Suprapubic skin (tissue), 4 donors: ENCODE results near the gene NUDT4B. TPM values are rescaled to one million over a fixed set of nuclear protein-coding genes. Genes with fewer than 3 reads are reported as not detected.
"Not testable (repeated sequence)": the region's sequence is repeated elsewhere in the genome, so short reads cannot be mapped to it uniquely, and the experiment has no call there.

Experiments
- DNase-seq, 2 donors: peaks; one replicate each; pipeline ENCODE4 v3.0.0-alpha.2; 2019; ENCODE audit warnings: low spot score in 2 of 2
- H3K27ac ChIP-seq: fragments of 200-600 bp; sonication (generic); one replicate; pipeline ENCODE4 v1.5.1; 2019
- H3K27me3 ChIP-seq: fragments of 200-600 bp; sonication (generic); one replicate; pipeline ENCODE4 v1.5.1; 2019
- H3K36me3 ChIP-seq: fragments of 200-600 bp; sonication (generic); one replicate; pipeline ENCODE4 v1.5.1; 2019
- H3K4me1 ChIP-seq: fragments of 200-600 bp; sonication (generic); one replicate; pipeline ENCODE4 v1.5.1; 2019
- H3K4me3 ChIP-seq: fragments of 200-600 bp; sonication (generic); one replicate; pipeline ENCODE4 v1.5.1; 2019; ENCODE audit warnings: mild to moderate bottlenecking
- H3K9me3 ChIP-seq: fragments of 200-600 bp; sonication (generic); one replicate; pipeline ENCODE4 v1.5.1; 2019
- WGBS: methylation state at CpG from one replicate; pipeline ENCODE4 v1.1.5; 2018; 5-methylcytosine and 5-hydroxymethylcytosine counted together
- total RNA-seq, 4 donors: library from RNA; depleted of rRNA; stranded (reverse); fragments of >200 nt; gene quantifications; one replicate each; pipeline ENCODE4 v1.1.0, GENCODE V29; 2016

Gene NUDT4B
- total RNA-seq, 4 donors from 2014 or later: 18.9 to 25.1 (median 20.4) TPM

DNA sequence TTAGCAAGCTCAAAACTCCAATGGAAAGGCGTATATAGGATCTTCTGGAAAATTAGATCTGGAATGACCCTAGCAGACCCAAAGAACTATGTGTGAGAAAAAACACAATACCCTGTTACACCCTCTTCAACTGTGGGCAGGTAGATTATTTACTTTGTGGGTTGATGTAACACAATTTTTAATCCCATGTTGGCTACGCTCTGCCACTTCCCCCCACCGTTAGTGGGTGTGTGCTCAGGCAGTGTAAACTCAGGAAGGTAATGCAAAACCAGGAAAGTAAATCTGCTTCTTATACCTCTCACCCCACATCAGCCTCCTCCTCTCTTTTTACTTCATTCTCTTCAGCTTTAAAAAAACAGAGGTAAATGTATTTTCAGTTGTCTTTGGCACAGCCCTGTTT is 23.7 kb upstream of the NUDT4B start:
- H3K27ac ChIP-seq, H3K9me3 ChIP-seq, H3K36me3 ChIP-seq, H3K4me1 ChIP-seq, H3K4me3 ChIP-seq, DNase-seq, H3K27me3 ChIP-seq: not testable (repeated sequence)
- no CpG with 5 or more reads among the region's 3 CpGs for WGBS

DNA sequence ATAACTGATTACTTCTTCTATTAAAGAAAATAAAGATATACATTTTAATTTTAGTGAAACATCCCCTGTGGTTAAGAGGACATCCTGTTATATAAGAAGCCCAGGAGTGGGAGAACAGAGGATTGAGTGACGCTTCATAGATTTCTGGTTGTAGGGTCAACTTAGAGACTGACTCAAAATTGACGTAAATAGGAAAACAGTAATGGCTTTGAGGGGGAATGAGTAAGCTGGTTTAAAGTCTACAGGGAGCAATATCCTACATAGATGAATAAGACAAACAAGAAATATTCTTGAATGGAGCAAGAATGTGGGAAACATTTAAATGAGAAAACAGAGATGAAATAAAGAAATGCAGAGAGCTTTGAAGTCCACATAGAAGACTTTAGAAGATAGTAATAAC is 20.7 kb upstream of the NUDT4B start:
- no CpG with 5 or more reads among the region's 2 CpGs for WGBS
- not testable (repeated sequence) for DNase-seq, H3K9me3 ChIP-seq, H3K4me3 ChIP-seq, H3K4me1 ChIP-seq, H3K36me3 ChIP-seq, H3K27me3 ChIP-seq, H3K27ac ChIP-seq

DNA sequence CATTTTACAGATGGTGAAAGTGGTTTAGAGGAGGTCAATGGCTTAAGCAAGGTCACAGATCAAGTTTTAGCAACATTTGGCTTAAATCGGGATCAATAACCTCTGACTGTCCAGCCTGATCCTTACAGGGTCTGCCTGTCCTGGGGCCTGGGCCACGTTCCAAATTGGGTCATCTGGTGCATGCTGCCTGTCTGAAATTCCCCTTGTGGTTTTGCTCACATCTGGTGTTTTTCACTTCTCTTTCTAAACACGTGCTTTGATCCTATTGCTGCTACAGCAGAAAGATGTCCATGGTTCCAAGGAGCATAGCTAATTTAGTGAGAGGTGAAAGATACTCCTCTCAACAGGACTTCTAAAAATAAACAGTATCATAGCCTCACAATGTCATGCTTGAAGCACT is 19.4 kb upstream of the NUDT4B start:
- not testable (repeated sequence) for H3K4me1 ChIP-seq, H3K9me3 ChIP-seq, H3K27ac ChIP-seq, H3K4me3 ChIP-seq, H3K27me3 ChIP-seq, DNase-seq, H3K36me3 ChIP-seq
- WGBS: no CpG with 5 or more reads among the region's 3 CpGs

DNA sequence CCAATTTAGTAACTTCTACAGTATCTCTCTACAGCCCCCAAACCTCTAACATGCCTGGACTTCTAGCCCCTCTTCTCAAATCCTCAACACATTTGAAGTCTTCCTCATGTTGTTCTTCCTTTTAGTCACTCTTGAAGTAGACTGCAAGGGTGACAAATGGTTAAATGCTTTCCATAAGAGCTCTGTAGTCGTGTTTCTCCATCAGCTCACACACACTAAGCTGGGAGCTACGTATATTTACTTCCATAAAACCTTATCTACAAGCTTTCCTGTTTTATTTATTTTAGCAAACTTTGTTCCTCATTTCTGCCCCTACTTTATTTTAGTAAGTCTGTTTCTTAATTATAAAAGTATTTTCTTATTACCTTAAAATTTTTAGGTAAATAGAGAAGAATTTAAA is 19.0 kb upstream of the NUDT4B start:
- H3K4me1 ChIP-seq, DNase-seq, H3K9me3 ChIP-seq, H3K4me3 ChIP-seq, H3K27ac ChIP-seq, H3K27me3 ChIP-seq, H3K36me3 ChIP-seq: not testable (repeated sequence)
- no CpG with 5 or more reads among the region's 2 CpGs for WGBS

DNA sequence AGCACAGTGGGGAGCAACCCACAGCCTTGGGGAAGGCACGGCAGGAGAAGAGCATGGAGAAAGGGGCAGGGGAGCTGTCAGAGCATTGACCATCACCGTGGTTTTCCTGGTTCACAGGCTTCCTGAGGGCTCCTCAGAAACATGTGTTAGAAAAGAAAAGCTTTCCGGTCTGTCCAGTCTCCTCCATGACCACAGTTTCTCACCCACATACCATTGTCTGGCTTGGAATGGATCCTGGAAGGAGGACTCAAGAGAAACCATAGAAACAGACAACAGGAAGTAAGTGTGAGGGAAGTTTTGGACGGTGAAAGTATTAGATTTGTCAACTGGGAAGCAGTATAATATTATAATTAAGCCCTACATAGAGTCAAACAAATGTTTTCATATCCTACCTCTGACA is 16.3 kb upstream of the NUDT4B start:
- no CpG with 5 or more reads among the region's 4 CpGs for WGBS
- H3K4me1 ChIP-seq, H3K9me3 ChIP-seq, DNase-seq, H3K27me3 ChIP-seq, H3K4me3 ChIP-seq, H3K27ac ChIP-seq, H3K36me3 ChIP-seq: not testable (repeated sequence)

DNA sequence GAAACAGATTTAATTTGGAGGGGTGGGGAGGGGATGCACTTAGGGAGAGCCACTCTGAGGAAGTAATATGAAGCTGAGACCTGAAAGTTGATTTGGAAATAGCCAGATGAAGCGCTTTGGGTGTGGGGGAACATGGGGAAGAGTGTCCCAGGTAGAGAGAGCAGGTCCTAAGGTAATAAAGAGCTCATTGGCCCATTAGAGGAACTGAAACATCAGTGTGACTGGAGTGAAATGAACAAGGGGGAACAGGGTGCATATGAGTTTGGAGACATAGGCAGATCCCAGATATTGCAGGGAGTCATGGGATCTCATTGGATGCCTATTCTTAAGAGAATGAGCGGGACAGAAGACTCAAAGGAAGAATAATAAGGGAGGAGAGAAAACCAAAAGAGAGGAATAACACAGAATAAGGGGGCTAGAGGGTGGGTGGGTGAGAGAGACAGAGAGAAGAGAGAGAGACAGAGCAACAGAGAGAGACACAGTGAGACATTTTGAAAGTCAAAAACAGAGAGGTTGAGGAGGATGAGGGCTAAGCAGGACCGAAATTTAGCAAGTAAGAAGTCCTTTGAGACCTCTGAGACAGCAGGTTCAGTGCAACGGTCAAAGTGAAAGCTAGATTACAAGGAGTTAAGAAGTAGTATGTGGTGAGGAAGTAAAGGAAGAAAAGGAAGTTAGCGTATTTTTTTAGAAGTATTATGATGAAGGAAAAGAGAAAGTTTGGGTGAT is 14.8 kb upstream of the NUDT4B start:
- no CpG with 5 or more reads among the region's 5 CpGs for WGBS
- H3K9me3 ChIP-seq, H3K36me3 ChIP-seq, DNase-seq, H3K27ac ChIP-seq, H3K4me3 ChIP-seq, H3K4me1 ChIP-seq, H3K27me3 ChIP-seq: not testable (repeated sequence)

DNA sequence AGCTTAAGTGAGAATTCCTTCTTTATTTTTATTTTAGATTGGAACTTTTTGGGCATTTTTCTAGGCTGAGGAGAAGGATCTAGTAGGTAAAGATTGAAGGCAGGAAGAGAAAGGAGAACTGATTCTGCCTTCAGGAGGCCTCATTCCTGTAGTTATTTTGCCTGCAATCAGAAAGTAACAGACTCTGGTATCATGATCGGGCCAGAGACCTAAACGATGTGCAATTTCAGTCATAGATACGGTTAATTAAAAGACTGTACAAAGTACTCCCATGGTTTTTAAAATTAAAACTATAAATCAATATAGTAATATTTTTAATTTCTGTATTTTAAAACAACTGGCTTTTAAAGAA is 14.3 kb upstream of the NUDT4B start:
- H3K4me1 ChIP-seq, H3K27ac ChIP-seq, DNase-seq, H3K4me3 ChIP-seq, H3K27me3 ChIP-seq, H3K36me3 ChIP-seq, H3K9me3 ChIP-seq: not testable (repeated sequence)
- no CpG with 5 or more reads among the region's 3 CpGs for WGBS

DNA sequence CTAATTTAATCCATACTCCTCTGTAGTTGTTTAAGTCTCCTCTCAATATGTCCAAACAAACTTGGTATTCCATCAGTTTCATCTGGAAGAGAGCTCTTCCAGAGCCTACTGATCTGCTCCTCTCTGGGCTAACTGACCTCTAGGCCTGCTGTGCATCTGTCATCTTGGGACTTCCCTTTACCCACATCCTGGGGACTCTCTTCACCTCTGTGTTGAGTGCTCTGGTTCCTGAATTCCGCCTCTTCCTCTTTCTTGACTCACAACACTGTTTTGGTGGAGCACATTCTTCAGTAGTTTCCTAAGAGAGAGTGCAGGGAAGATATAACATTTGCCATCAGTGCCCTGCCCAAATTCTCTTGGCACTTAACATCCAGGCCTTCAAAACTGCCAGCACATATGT is 13.0 kb upstream of the NUDT4B start:
- not testable (repeated sequence) for H3K36me3 ChIP-seq, H3K27ac ChIP-seq, DNase-seq, H3K4me3 ChIP-seq, H3K27me3 ChIP-seq, H3K9me3 ChIP-seq, H3K4me1 ChIP-seq
- WGBS: no CpG with 5 or more reads among the region's 1 CpG

DNA sequence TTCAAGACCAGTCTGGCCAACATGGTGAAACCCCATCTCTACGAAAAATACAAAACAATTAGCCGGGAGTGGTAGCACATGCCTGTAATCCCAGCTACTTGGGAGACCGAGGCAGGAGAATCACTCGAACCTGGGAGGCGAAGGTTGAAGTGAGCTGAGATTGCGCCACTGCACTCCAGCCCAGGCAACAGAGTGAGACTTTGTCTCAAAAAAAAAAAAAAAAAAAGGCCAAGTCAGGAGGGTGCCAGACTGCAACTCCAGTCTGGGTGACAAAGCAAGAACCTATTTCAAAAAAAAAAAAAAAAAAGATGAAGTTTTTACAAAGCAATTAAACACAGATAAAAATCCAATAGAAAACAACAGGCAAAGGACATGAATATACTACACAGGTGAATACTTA is 9.9 kb upstream of the NUDT4B start:
- not testable (repeated sequence) for H3K27me3 ChIP-seq, H3K4me1 ChIP-seq, H3K9me3 ChIP-seq, H3K4me3 ChIP-seq, H3K36me3 ChIP-seq, DNase-seq, H3K27ac ChIP-seq
- WGBS: no CpG with 5 or more reads among the region's 6 CpGs

DNA sequence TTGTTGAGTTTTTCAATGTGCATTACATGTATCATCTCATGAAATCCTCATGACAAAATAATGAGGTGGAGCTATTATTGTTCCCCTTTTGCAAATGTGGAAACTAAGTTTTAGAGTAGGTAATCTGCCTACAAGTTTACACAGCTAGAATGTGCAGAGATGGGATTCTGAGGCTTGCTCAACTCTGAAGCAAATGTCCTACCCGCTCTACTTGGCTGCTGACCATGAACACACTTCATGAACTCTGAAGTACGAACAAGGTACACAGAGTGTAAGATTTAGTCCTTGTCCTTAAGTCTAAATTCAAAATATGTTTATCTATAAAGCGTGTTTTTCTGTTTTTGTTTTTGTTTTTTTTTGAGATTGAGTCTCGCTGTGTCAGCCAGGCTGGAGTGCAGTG is 5.4 kb upstream of the NUDT4B start:
- H3K4me3 ChIP-seq, H3K27me3 ChIP-seq, H3K27ac ChIP-seq, H3K36me3 ChIP-seq, DNase-seq, H3K9me3 ChIP-seq, H3K4me1 ChIP-seq: not testable (repeated sequence)
- no CpG with 5 or more reads among the region's 4 CpGs for WGBS

DNA sequence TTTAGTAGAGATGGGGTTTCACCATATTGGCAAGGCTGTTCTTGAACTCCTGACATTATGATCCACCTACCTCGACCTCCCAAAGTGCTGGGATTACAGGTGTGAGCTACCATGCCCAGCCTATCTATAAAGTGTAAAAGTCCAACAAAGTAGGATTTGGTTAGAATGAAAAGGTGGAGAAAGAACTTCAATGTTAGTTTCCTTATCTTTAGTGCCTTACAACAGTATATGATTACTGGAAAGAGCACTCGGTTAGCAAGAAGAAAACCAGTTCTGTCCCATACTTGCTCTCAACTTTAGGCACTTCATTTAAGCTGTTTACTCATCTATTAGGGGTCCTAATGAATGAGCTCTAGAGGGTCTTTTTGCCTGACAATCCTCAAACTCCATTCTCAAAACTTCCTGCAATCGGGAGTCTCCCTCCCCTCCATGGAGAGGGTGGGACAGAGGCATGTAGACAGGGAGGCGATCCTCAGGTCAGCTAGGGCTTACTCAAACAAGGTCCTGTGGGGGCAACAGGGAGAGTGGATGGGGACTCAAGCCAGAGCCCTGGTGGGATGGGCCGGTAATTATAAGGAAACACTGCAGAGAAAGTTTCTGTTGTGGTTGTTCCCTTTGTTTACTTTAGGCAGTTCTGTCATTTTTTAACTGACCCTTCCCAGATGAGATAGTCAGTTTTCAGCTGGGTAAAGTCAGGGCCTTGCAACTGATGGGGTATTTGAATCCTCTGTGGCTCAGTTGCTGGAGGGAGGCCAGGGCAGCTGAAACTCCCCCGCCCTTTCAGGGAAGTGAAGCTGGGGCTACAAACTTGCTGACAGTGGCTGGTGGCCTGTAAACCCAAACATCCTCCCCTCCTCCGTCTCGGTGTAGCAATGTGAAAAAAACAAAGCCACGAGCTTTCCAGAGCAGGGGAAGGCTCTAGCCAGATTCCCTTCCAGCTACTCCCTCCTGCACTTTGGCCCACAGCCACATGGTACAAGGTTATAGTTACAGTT is 4.6 kb upstream of the NUDT4B start:
- H3K4me3 ChIP-seq, H3K36me3 ChIP-seq, H3K27ac ChIP-seq, H3K27me3 ChIP-seq, H3K4me1 ChIP-seq, H3K9me3 ChIP-seq, DNase-seq: not testable (repeated sequence)
- WGBS: no CpG with 5 or more reads among the region's 9 CpGs

DNA sequence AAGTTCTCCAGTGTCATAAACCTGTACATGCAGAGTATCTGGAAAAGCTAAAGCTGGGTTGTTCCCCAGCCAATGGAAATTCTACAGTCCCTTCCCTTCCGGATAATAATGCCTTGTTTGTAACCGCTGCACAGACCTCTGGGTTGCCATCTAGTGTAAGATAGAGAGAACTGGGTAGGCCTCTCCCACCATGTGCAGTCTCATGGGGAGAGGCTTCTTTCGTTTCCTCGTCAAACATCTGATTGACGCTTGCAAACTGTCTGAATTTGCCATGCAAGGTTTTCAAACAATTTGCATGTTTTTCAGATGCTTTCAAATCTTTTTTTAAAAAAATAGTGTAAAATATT is 734 bp downstream of the NUDT4B start:
- DNase-seq, H3K4me1 ChIP-seq, H3K9me3 ChIP-seq, H3K36me3 ChIP-seq, H3K27me3 ChIP-seq, H3K27ac ChIP-seq, H3K4me3 ChIP-seq: not testable (repeated sequence)
- no CpG with 5 or more reads among the region's 5 CpGs for WGBS

DNA sequence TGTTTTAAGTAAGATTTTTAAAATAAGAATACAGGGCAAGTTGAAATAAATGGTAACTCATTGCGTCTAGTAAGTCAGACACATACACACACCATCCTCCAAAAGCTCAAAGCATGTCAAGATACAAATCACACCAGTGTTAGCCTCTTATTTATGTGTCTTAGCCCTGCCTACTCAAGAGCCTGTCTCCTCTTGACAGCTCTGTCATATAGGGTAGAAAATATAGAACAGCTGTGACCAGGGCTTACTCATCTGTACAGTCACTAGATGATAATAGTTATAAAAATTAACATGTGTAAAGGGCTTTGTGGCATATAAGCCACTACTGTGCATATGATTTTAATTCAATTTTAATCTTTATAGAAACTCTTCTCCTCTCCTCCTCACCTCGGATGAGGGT is 7.7 kb downstream of the NUDT4B start:
- H3K36me3 ChIP-seq: not testable (repeated sequence)

DNA sequence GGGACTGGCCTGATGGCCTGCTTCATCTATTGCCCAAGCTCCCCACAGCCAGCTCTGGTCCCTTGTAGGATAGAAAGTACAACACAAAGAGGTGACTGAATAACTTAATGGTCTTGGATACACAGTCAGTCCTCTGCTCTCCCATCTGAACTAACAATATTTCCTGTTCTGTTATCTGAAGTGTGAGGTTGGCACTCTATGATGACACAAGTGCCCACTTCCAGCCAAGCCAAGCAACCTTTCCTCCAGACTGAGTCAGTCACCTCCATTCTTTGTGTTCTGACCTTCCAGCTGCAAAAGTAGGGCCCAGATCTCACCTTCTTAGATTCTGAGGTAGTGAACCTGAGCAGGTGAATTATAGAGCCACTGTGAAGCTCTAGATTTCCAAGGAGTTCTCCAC is 8.9 kb downstream of the NUDT4B start:
- H3K9me3 ChIP-seq, DNase-seq: not testable (repeated sequence)

More for the DNA sequence above, 7.7 kb downstream of the NUDT4B start:
- not testable (repeated sequence) for H3K27ac ChIP-seq, H3K4me1 ChIP-seq, H3K9me3 ChIP-seq, H3K27me3 ChIP-seq, DNase-seq, H3K4me3 ChIP-seq
- WGBS: no CpG with 5 or more reads among the region's 2 CpGs

More for the DNA sequence above, 8.9 kb downstream of the NUDT4B start:
- not testable (repeated sequence) for H3K27ac ChIP-seq, H3K4me3 ChIP-seq, H3K27me3 ChIP-seq, H3K36me3 ChIP-seq, H3K4me1 ChIP-seq
